Measurements from ENCODE around the gene PEX14. TPM values are rescaled to one million over a fixed set of nuclear protein-coding genes. Genes with fewer than 3 reads are reported as not detected.

Gene PEX14
- total RNA-seq, 4 donors from 2014 or later, result 2.0 to 21.9 (median 5.3) TPM

GRCh38 chr1:10604966-10605365 is 130.2 kb downstream of the PEX14 start:
- Histone ChIP-seq H3K4me3 (no peak overlapping the region), H3K9me3 (no peaks in the 10 kb centered on the region), H3K27me3 (no peaks in the 10 kb centered on the region), H3K27ac (no peak overlapping the region), H3K4me1 (no peaks in the 10 kb centered on the region), H3K36me3 (no peaks in the 10 kb centered on the region)
- intact Hi-C loops (cut with DNase I; ENCODE audit: low total_unique reads), result no loop called here
- DNase-seq, result no peak
- TF ChIP-seq, protein P1, sequence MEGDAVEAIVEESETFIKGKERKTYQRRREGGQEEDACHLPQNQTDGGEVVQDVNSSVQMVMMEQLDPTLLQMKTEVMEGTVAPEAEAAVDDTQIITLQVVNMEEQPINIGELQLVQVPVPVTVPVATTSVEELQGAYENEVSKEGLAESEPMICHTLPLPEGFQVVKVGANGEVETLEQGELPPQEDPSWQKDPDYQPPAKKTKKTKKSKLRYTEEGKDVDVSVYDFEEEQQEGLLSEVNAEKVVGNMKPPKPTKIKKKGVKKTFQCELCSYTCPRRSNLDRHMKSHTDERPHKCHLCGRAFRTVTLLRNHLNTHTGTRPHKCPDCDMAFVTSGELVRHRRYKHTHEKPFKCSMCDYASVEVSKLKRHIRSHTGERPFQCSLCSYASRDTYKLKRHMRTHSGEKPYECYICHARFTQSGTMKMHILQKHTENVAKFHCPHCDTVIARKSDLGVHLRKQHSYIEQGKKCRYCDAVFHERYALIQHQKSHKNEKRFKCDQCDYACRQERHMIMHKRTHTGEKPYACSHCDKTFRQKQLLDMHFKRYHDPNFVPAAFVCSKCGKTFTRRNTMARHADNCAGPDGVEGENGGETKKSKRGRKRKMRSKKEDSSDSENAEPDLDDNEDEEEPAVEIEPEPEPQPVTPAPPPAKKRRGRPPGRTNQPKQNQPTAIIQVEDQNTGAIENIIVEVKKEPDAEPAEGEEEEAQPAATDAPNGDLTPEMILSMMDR (IDR thresholded peaks at IDR 0.05), result no peak
- no peak for TF ChIP-seq POLR2A (IDR thresholded peaks at IDR 0.05)

DNA sequence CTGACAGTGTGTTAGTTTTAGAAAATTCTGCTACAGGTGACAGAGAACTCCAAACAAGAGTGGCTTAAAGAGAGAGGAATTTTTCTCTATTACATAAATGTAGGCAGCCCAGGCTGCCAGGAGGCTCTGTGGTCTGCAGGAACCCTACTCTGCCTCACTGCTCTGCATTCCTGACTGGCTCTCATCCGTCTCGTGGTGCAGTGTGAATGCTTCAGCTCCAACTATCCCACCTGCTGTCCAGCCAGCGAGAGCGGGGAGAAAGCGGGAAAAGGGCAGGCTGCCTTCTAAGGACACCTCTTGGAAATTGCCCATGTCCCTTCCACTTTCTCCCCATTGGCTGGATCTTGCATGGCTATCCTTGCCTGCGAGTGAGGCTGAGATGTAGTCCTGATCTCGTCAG is 131.3 kb downstream of the PEX14 start:
- no peaks in the 10 kb centered on the region for H3K9me3 ChIP-seq
- no peaks in the 10 kb centered on the region for H3K27me3 ChIP-seq
- TF ChIP-seq, protein P1 (IDR thresholded peaks at IDR 0.05), result no peak
- no peak for TF ChIP-seq POLR2A (IDR thresholded peaks at IDR 0.05)
- no peak for DNase-seq
- intact Hi-C loops (cut with DNase I; ENCODE audit: low total_unique reads), result no loop called here
- no peak overlapping the region for H3K27ac ChIP-seq
- no peak overlapping the region for H3K4me3 ChIP-seq
- H3K36me3 ChIP-seq, result no peaks in the 10 kb centered on the region
- H3K4me1 ChIP-seq, result no peaks in the 10 kb centered on the region

DNA sequence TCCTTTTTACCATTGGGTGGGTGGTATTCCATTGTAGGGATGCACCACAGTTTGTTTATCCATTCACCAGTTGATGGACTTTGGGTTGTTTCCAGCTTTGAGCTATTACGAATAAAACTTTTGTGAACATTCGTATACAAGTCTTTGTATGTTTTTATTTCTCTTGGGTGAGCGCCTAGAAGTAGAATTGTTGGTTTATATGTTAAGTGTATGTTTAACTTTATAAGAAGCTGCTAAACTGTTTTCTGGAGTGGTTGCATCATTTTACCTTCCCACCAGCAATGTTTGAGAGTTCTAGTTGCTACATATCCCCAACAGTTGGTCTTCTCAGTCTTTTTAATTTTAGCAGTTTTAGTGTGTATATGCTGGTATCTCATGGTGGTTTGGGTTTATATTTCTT is 132.5 kb downstream of the PEX14 start:
- no peaks in the 10 kb centered on the region for H3K4me1 ChIP-seq
- H3K4me3 ChIP-seq, result no peak overlapping the region
- H3K27ac ChIP-seq, result no peak overlapping the region
- no peak for DNase-seq
- no peaks in the 10 kb centered on the region for H3K9me3 ChIP-seq
- H3K27me3 ChIP-seq, result no peaks in the 10 kb centered on the region
- intact Hi-C loops (cut with DNase I; ENCODE audit: low total_unique reads), result no loop called here
- TF ChIP-seq, protein P1 (IDR thresholded peaks at IDR 0.05), result no peak
- no peak for TF ChIP-seq POLR2A (IDR thresholded peaks at IDR 0.05)
- H3K36me3 ChIP-seq, result no peaks in the 10 kb centered on the region

DNA sequence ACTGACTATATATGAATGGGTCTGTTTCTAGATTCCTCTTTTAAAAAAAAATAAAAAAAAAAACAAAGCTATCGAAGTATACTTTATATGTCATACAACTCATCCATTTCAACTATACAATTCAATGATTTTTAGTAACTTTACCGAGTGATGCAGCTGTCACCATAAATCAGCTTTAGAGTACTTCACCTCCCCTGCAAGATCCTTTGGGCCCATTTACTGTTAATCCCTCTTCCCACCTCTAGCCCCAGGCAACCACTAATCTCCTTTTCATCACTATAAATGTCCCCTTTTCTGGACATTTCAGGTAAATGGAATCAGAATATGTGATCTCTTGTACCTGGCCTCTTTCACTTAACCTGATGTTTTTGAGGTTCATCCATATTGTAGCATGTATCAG is 133.9 kb downstream of the PEX14 start:
- Histone ChIP-seq H3K4me3 (no peak overlapping the region), H3K27me3 (no peaks in the 10 kb centered on the region), H3K9me3 (no peaks in the 10 kb centered on the region), H3K27ac (no peak overlapping the region), H3K4me1 (no peaks in the 10 kb centered on the region), H3K36me3 (no peaks in the 10 kb centered on the region)
- TF ChIP-seq, protein P1 (IDR thresholded peaks at IDR 0.05), result no peak
- no peak for TF ChIP-seq POLR2A (IDR thresholded peaks at IDR 0.05)
- no peak for DNase-seq
- intact Hi-C loops (cut with DNase I; ENCODE audit: low total_unique reads), result no loop called here

- Histone ChIP-seq H3K27me3 (no peaks in the 10 kb centered on the region), H3K36me3 (no peaks in the 10 kb centered on the region), H3K27ac (no peak overlapping the region), H3K4me1 (no peaks in the 10 kb centered on the region), H3K4me3 (no peak overlapping the region), H3K9me3 (no peaks in the 10 kb centered on the region)
- DNase-seq, result no peak
- intact Hi-C loops (cut with DNase I; ENCODE audit: low total_unique reads), result no loop called here
- TF ChIP-seq, protein P1 (IDR thresholded peaks at IDR 0.05), result no peak
These were observed 136.3 kb downstream of the PEX14 start for GRCh38 chr1:10610901-10611600.

Measured in uterus (tissue), 4 donors.